C4-2B (cell line): ENCODE results near the gene POR.
"Not testable (repeated sequence)": the region's sequence is repeated elsewhere in the genome, so short reads cannot be mapped to it uniquely, and the experiment has no call there.

Source experiments
- H3K27ac ChIP-seq: fragments of 450-650 bp; 2 replicates; pipeline ENCODE4 v1.5.1; 2017
- CTCF ChIP-seq: fragments of 450-650 bp; conservative IDR thresholded peaks from 2 replicates; pipeline ENCODE4 v1.5.1; 2017; ENCODE audit warnings: mild to moderate bottlenecking
- ZFX ChIP-seq: fragments of 450-650 bp; IDR thresholded peaks from 2 replicates; pipeline ENCODE4 v1.6.1; 2017

Gene POR

GRCh38 chr7:76003351-76003750 is 88.4 kb downstream of the POR start:
- TF ChIP-seq CTCF (no peak), ZFX (no peak)
- H3K27ac ChIP-seq, result no peak overlapping the region

GRCh38 chr7:76005004-76005403 is 90.0 kb downstream of the POR start:
- not testable (repeated sequence) for H3K27ac ChIP-seq

GRCh38 chr7:76008156-76008687 is 93.3 kb downstream of the POR start:
- no peak overlapping the region for H3K27ac ChIP-seq
- TF ChIP-seq CTCF, result no peak
- TF ChIP-seq ZFX, result no peak

- no peak overlapping the region for H3K27ac ChIP-seq
- no peak for TF ChIP-seq ZFX
- no peak for TF ChIP-seq CTCF
Observed at GRCh38 chr7:76009672-76010600, 95.0 kb downstream of the POR start.

GRCh38 chr7:76011442-76011861 is 96.5 kb downstream of the POR start:
- H3K27ac ChIP-seq, result no peak overlapping the region

GRCh38 chr7:76016191-76016947 is 101.4 kb downstream of the POR start:
- H3K27ac ChIP-seq, result no peak overlapping the region
- TF ChIP-seq ZFX (no peak), CTCF (no peak)

More at GRCh38 chr7:76011442-76011861, 96.5 kb downstream of the POR start:
- TF ChIP-seq ZFX, result no peak
- no peak for TF ChIP-seq CTCF

GRCh38 chr7:76018520-76018919 is 103.6 kb downstream of the POR start:
- H3K27ac ChIP-seq, result not testable (repeated sequence)

GRCh38 chr7:76020031-76020714 is 105.2 kb downstream of the POR start:
- no peak for TF ChIP-seq ZFX
- TF ChIP-seq CTCF, result peak; percentile 87
- H3K27ac ChIP-seq, result no peak overlapping the region
